Urothelium cell line (cell line): ENCODE measurements around the gene SPRY2.

ENCODE experiments used
- DNase-seq: peaks from one replicate; pipeline ENCODE4 v3.0.0; 2011; ENCODE audit warnings: low spot score, mixed read lengths
- FAIRE-seq: peaks from 2 replicates; lab custom pipeline; 2011; peaks lifted over from hg19 to GRCh38; lab: Jason Lieb, UNC

SPRY2 gene

GRCh38 chr13:80314711-80315653 lies 25.9 kb downstream of the SPRY2 start:
- DNase-seq = no peak
- no peak for FAIRE-seq

- FAIRE-seq = no peak
These were observed 27.2 kb downstream of the SPRY2 start for GRCh38 chr13:80313668-80314256.

GRCh38 chr13:80312967-80313366 lies 28.0 kb downstream of the SPRY2 start:
- FAIRE-seq = no peak
- no peak for DNase-seq

More at GRCh38 chr13:80313668-80314256, 27.2 kb downstream of the SPRY2 start:
- no peak for DNase-seq

- FAIRE-seq = no peak
These were observed 28.8 kb downstream of the SPRY2 start for GRCh38 chr13:80312012-80312704.

GRCh38 chr13:80309926-80310325 lies 31.0 kb downstream of the SPRY2 start:
- DNase-seq = no peak
- no peak for FAIRE-seq

More at GRCh38 chr13:80312012-80312704, 28.8 kb downstream of the SPRY2 start:
- no peak for DNase-seq

GRCh38 chr13:80307401-80307987 lies 33.4 kb downstream of the SPRY2 start:
- no peak for FAIRE-seq

GRCh38 chr13:80306337-80306972 lies 34.5 kb downstream of the SPRY2 start:
- no peak for DNase-seq
- FAIRE-seq = no peak

More at GRCh38 chr13:80307401-80307987, 33.4 kb downstream of the SPRY2 start:
- DNase-seq = no peak

- FAIRE-seq (no peak), DNase-seq (no peak)
These were observed 35.2 kb downstream of the SPRY2 start for GRCh38 chr13:80305737-80306136.

- DNase-seq = no peak
These were observed 37.6 kb downstream of the SPRY2 start for GRCh38 chr13:80303225-80303811.

GRCh38 chr13:80299046-80299445 lies 41.9 kb downstream of the SPRY2 start:
- DNase-seq (no peak), FAIRE-seq (no peak)

More at GRCh38 chr13:80303225-80303811, 37.6 kb downstream of the SPRY2 start:
- FAIRE-seq = no peak

GRCh38 chr13:80297503-80297902 lies 43.4 kb downstream of the SPRY2 start:
- no peak for FAIRE-seq
- DNase-seq = no peak

- no peak for FAIRE-seq
- no peak for DNase-seq
These were observed 43.8 kb downstream of the SPRY2 start for GRCh38 chr13:80297094-80297493.

- FAIRE-seq = no peak
These were observed 44.3 kb downstream of the SPRY2 start for GRCh38 chr13:80296638-80297037.

GRCh38 chr13:80290591-80290990 lies 50.3 kb downstream of the SPRY2 start:
- no peak for DNase-seq
- no peak for FAIRE-seq

More at GRCh38 chr13:80296638-80297037, 44.3 kb downstream of the SPRY2 start:
- DNase-seq = no peak
